Measurements from ENCODE around the gene ZNF892.
"Not testable (repeated sequence)": the region's sequence is repeated elsewhere in the genome, so short reads cannot be mapped to it uniquely, and the experiment has no call there.

Gene ZNF892

GRCh38 chr2:95231723-95232122 is 24.4 kb downstream of the ZNF892 start:
- no peak for DNase-seq

DNA sequence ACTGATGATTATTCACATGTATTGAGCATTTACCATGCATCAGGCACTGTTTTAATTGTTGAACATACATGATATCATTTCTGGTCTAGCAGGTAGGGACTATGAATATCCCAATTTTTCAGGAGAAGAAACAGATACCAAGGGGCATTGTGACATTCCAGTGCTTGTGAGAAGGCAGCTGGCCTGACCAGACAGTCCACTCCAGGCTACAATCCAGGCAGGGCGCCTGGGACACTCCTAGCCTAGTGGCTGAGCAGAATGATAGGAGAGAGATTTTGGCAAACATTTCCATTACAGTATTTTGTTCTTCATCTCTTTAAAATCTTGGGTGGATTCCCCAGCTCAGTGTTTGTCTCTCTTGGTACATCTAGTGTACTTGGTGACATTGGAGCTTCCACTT is 24.9 kb downstream of the ZNF892 start:
- DNase-seq, result no peak

GRCh38 chr2:95234286-95234785 is 27.0 kb downstream of the ZNF892 start:
- no peak for DNase-seq

DNA sequence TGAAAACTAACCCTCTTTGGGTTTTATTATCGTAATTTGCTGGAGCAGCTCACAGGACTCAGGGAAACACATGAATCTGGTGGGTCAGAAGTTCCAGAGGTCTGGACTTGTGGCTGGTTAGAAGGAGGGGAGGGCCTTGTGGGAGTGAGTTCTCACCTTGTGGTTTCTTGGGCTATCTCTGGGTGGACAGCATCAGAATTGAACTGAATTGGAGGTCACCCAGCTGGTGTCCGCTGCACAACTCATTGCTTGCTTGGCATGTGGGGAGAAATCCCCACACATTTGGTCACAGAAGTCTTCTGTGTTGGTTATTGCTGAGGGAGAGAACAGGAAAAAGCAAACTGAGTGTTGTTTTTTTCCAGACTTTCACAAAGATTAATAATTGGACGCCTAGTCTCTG is 27.5 kb downstream of the ZNF892 start:
- DNase-seq, result no peak

DNA sequence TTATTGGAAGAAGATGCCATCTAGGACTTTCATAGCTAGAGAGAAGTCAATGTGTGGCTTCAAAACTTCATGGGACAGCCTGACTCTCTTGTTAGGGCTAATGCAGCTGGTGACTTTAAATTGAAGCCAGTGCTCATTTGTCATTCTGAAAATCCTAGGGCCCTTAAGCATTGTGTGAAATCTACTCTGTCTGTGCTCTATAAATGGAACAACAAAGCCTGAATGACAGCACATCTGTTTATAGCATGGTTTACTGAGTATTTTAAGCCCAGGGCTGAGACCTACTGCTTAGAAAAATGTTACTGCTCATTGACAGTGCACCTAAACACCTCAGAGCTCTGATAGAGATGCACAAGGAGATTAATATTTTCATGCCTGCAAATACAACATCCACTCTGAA is 30.8 kb downstream of the ZNF892 start:
- no peak for DNase-seq

- no peak for DNase-seq
These were observed 32.8 kb downstream of the ZNF892 start for GRCh38 chr2:95240091-95240490.

DNA sequence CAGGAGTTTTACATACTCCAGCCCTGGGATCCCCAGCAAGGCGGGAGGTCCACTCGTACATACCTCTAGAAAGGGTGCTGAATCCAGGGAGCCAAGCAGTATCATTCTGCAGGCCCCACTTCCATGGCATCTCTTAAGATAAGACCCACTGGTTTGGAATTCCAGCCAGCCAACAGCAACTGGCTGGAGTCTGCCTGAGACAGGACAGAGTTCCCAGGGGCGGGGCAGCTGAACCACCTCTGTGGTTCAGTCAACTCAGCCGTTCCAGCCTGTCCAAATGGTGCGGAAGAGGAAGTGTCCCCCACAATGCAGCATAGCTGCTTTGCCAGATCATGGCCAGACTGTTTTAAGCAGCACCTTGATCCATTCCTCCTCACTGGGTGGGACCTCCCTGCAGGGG is 33.2 kb downstream of the ZNF892 start:
- no peak for DNase-seq

DNA sequence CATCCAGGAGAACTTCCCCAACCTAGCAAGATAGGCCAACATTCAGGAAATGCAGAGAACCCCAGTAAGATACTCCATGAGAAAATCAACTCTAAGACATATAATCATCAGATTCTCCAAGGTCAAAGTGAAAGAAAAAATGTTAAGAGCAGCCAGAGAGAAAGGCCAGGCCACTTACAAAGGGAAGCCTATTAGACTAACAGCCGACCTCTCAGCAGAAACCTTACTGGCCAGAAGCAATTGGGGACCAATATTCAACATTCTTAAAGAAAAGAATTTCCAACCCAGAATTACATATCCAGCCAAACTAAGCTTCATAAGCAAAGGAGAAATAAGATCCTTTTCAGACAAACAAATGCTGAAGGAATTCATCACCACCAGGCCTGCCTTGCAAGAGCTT is 34.8 kb downstream of the ZNF892 start:
- not testable (repeated sequence) for DNase-seq

Measured in activated naive CD4-positive, alpha-beta T cell (primary cell).